ENCODE results near the gene SBF2. TPM values are rescaled to one million over a fixed set of nuclear protein-coding genes. Genes with fewer than 3 reads are reported as not detected.
A peak's percentile ranks its signal among the peaks of the same experiment; 100 is the strongest.
"Not testable (repeated sequence)": the region's sequence is repeated elsewhere in the genome, so short reads cannot be mapped to it uniquely, and the experiment has no call there.

Gene SBF2
- total and polyA plus RNA-seq, 4 donors: 50.3 to 74.2 (median 61.3) TPM

GRCh38 chr11:10092426-10092825 is 201.6 kb downstream of the SBF2 start:
- no peaks in the 10 kb centered on the region for H3K4me1 ChIP-seq (ENCODE audit: control insufficient read depth, insufficient read depth, low read length)
- no peak overlapping the region for H3K4me3 ChIP-seq (ENCODE audit: low read depth, low read length)
- peak in 1 of 6 donors; percentile 7 for DNase-seq (ENCODE audit: low read depth in 4 of 6, low spot score in 6 of 6)
- no peak overlapping the region for H3K27ac ChIP-seq (ENCODE audit: low read depth, low read length)
- no peaks in the 10 kb centered on the region for H3K27me3 ChIP-seq (ENCODE audit: control insufficient read depth, insufficient read depth, low read length)
- H3K36me3 ChIP-seq (ENCODE audit: control insufficient read depth, insufficient read depth, low read length): no peaks in the 10 kb centered on the region
- WGBS (ENCODE audit: insufficient coverage): no CpG with 5 or more reads among the region's 5 CpGs
- no peaks in the 10 kb centered on the region for H3K9me3 ChIP-seq (ENCODE audit: control insufficient read depth, insufficient read depth, low read length)

DNA sequence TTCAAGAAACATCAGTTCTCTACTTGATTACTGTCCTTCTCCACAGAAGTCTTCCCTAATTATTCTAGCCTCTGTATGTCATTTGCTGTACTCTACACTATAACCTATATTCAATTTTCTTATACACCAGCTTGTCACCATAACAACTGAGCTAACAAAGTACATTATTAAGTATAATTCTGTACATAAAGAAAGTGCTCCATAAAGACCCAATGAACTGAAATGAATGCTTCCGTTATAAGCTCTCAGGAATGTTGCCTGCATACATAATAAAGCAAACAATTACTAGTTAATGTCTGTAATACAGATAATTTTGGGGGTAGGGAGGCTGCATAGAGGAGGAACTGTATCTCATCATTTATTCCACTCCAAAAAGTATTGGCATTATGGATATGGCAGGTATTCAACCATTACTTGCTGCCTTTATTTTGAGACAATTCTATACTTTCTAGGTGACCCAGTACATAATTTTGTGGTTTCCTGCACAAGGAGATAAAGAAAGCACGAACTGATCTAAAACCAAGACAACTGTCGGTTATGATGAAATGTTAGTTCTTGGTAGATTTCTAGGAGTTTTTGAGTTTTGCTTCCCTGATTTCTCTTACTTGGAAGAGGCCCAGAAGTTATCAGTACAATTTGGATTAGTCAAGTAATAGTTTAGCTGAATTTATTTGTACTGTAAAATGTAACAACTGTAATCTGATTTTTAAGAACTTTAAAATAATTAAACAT is 202.5 kb downstream of the SBF2 start:
- 100% methylated on average over 1 of the region's 3 CpGs for WGBS (ENCODE audit: insufficient coverage)
- DNase-seq (ENCODE audit: low read depth in 4 of 6, low spot score in 6 of 6): no peak

DNA sequence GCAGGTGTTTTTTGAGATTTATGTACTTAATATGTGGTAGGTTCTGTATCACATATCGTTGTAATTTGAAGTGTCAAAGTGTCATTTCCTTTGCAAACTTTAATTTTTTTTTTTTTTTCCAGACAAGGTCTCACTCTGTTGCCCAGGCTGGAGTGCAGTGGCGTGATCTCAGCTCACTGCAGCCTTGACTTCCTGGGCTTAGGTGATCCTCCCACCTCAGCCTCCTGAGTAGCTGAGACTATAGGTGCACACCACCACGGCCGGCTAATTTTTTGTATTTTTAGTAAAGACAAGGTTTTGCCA is 206.1 kb downstream of the SBF2 start:
- not testable (repeated sequence) for H3K27ac ChIP-seq (ENCODE audit: low read depth, low read length); H3K27me3 ChIP-seq (ENCODE audit: control insufficient read depth, insufficient read depth, low read length); H3K36me3 ChIP-seq (ENCODE audit: control insufficient read depth, insufficient read depth, low read length); H3K4me1 ChIP-seq (ENCODE audit: control insufficient read depth, insufficient read depth, low read length); H3K9me3 ChIP-seq (ENCODE audit: control insufficient read depth, insufficient read depth, low read length); DNase-seq (ENCODE audit: low read depth in 4 of 6, low spot score in 6 of 6); H3K4me3 ChIP-seq (ENCODE audit: low read depth, low read length)
- 88% methylated on average over 2 of the region's 4 CpGs for WGBS (ENCODE audit: insufficient coverage)

More for the DNA sequence above, 202.5 kb downstream of the SBF2 start:
- Histone ChIP-seq H3K36me3 (ENCODE audit: control insufficient read depth, insufficient read depth, low read length) (no peaks in the 10 kb centered on the region), H3K27ac (ENCODE audit: low read depth, low read length) (no peak overlapping the region), H3K4me3 (ENCODE audit: low read depth, low read length) (no peak overlapping the region), H3K9me3 (ENCODE audit: control insufficient read depth, insufficient read depth, low read length) (no peaks in the 10 kb centered on the region), H3K27me3 (ENCODE audit: control insufficient read depth, insufficient read depth, low read length) (no peaks in the 10 kb centered on the region), H3K4me1 (ENCODE audit: control insufficient read depth, insufficient read depth, low read length) (no peaks in the 10 kb centered on the region)

DNA sequence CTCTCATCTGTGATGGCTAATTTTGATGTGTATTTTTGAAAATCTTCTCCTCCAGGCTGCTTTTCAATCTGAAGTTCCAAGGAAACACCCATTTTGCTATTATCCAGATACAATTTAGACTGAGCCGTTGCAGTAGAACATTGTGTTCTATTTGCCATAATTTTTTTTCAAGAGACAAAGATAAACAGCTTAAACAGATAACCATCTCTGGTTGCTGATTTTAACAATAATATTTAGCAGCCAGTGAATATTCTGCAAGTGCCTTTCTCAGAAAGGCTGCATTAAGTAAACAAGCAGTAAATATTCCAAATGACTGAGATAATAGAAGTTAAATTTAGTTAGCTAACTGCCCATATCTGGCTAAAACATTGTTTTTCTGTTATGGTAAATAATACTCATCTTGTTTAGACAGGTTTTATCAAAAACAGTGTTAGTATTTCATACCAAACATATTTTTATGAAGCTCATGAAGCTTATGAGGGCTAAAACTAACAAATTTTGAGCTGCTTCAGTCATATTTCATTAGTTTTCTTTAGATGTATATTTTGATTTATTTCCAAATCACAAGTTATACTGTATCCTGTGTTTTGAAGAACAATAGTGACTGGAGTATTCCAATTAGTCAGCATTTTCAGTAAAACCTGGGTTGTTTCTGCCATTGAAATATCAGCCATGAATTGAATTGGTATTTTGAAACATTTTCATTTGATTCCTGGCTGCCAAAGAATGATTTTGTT is 206.7 kb downstream of the SBF2 start:
- Histone ChIP-seq H3K27ac (ENCODE audit: low read depth, low read length) (no peak overlapping the region), H3K4me3 (ENCODE audit: low read depth, low read length) (no peak overlapping the region)
- 60% methylated on average over 1 of the region's 1 CpG for WGBS (ENCODE audit: insufficient coverage)

GRCh38 chr11:10080138-10080537 is 213.9 kb downstream of the SBF2 start:
- Histone ChIP-seq H3K27me3 (ENCODE audit: control insufficient read depth, insufficient read depth, low read length) (no peaks in the 10 kb centered on the region), H3K27ac (ENCODE audit: low read depth, low read length) (no peak overlapping the region), H3K4me1 (ENCODE audit: control insufficient read depth, insufficient read depth, low read length) (no peaks in the 10 kb centered on the region), H3K9me3 (ENCODE audit: control insufficient read depth, insufficient read depth, low read length) (peaks cover 2% of the 10 kb centered on the region), H3K4me3 (ENCODE audit: low read depth, low read length) (no peak overlapping the region), H3K36me3 (ENCODE audit: control insufficient read depth, insufficient read depth, low read length) (no peaks in the 10 kb centered on the region)
- no CpG with 5 or more reads among the region's 4 CpGs for WGBS (ENCODE audit: insufficient coverage)
- no peak for DNase-seq (ENCODE audit: low read depth in 4 of 6, low spot score in 6 of 6)

More for the DNA sequence above, 206.7 kb downstream of the SBF2 start:
- H3K4me1 ChIP-seq (ENCODE audit: control insufficient read depth, insufficient read depth, low read length): no peaks in the 10 kb centered on the region
- no peaks in the 10 kb centered on the region for H3K36me3 ChIP-seq (ENCODE audit: control insufficient read depth, insufficient read depth, low read length)
- no peak for DNase-seq (ENCODE audit: low read depth in 4 of 6, low spot score in 6 of 6)
- H3K27me3 ChIP-seq (ENCODE audit: control insufficient read depth, insufficient read depth, low read length): no peaks in the 10 kb centered on the region
- H3K9me3 ChIP-seq (ENCODE audit: control insufficient read depth, insufficient read depth, low read length): peaks cover 2% of the 10 kb centered on the region

DNA sequence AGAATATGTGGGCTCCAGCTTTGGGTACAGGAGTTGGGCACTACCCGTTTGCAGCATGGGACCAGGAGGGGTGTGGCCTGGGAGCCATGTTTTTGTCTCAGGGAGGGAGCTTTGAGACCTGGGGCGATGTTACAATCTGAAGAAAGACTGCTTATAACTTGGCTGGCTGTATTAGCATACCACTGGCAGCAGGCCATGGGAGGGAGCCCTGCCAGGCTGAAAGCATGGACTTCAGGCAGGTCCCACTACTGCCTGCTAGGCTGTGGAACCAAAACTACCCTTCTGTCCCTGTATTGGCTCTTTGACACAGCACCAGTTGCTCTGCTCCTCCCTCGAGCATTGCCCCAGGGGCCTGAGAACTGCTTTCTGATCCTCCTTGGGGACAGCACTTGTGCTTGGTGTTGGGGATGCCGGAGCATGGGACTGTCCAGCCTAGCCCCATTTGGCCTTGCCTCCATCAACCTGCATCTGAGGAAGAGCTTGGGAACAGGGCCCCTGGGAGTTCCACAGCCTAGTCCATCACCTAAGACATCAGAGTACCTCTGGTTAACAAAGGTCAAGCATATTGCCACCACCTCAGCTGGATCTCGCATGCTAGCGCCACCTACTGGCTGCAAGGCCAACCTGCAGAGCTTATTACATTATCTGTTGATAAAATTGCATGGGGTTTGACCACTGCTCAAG is 217.4 kb downstream of the SBF2 start:
- no peaks in the 10 kb centered on the region for H3K9me3 ChIP-seq (ENCODE audit: control insufficient read depth, insufficient read depth, low read length)
- H3K36me3 ChIP-seq (ENCODE audit: control insufficient read depth, insufficient read depth, low read length): no peaks in the 10 kb centered on the region
- no peak overlapping the region for H3K4me3 ChIP-seq (ENCODE audit: low read depth, low read length)
- H3K27ac ChIP-seq (ENCODE audit: low read depth, low read length): no peak overlapping the region
- WGBS (ENCODE audit: insufficient coverage): 28% methylated on average over 3 of the region's 6 CpGs
- H3K27me3 ChIP-seq (ENCODE audit: control insufficient read depth, insufficient read depth, low read length): no peaks in the 10 kb centered on the region
- DNase-seq (ENCODE audit: low read depth in 4 of 6, low spot score in 6 of 6): peak in 3 of 6 donors; percentile 2 to 61 (median 18)
- no peaks in the 10 kb centered on the region for H3K4me1 ChIP-seq (ENCODE audit: control insufficient read depth, insufficient read depth, low read length)

- no peaks in the 10 kb centered on the region for H3K4me1 ChIP-seq (ENCODE audit: control insufficient read depth, insufficient read depth, low read length)
- no peak for DNase-seq (ENCODE audit: low read depth in 4 of 6, low spot score in 6 of 6)
- H3K27me3 ChIP-seq (ENCODE audit: control insufficient read depth, insufficient read depth, low read length): no peaks in the 10 kb centered on the region
- H3K4me3 ChIP-seq (ENCODE audit: low read depth, low read length): no peak overlapping the region
- H3K36me3 ChIP-seq (ENCODE audit: control insufficient read depth, insufficient read depth, low read length): no peaks in the 10 kb centered on the region
- H3K27ac ChIP-seq (ENCODE audit: low read depth, low read length): no peak overlapping the region
- peaks cover 2% of the 10 kb centered on the region for H3K9me3 ChIP-seq (ENCODE audit: control insufficient read depth, insufficient read depth, low read length)
- WGBS (ENCODE audit: insufficient coverage): 100% methylated on average over 1 of the region's 2 CpGs
Measured at GRCh38 chr11:10075141-10075540, 218.9 kb downstream of the SBF2 start.

DNA sequence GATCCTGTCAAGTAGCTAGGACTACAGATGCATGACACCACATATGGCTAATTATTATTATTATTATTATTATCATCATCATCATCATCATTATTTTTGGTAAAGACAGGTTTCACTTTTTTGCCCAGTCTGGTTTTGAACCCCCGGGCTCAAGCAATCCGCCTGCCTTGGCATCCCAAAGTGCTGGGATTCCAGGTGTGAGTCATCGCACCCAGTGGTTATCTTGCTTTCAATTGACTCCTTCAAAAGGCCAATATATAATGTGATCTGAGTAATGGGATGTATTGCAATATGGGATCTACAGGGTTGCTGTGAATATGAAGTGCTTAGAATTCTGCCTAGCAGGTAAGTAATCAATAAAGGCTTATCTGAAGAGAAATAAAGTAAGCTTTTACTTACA is 221.2 kb downstream of the SBF2 start:
- Histone ChIP-seq H3K4me1 (ENCODE audit: control insufficient read depth, insufficient read depth, low read length) (no peaks in the 10 kb centered on the region), H3K36me3 (ENCODE audit: control insufficient read depth, insufficient read depth, low read length) (no peaks in the 10 kb centered on the region), H3K27me3 (ENCODE audit: control insufficient read depth, insufficient read depth, low read length) (no peaks in the 10 kb centered on the region), H3K4me3 (ENCODE audit: low read depth, low read length) (no peak overlapping the region), H3K9me3 (ENCODE audit: control insufficient read depth, insufficient read depth, low read length) (peaks cover 3% of the 10 kb centered on the region), H3K27ac (ENCODE audit: low read depth, low read length) (no peak overlapping the region)
- WGBS (ENCODE audit: insufficient coverage): no CpG with 5 or more reads among the region's 3 CpGs
- DNase-seq (ENCODE audit: low read depth in 4 of 6, low spot score in 6 of 6): no peak

GRCh38 chr11:10072142-10072541 is 221.9 kb downstream of the SBF2 start:
- H3K36me3 ChIP-seq (ENCODE audit: control insufficient read depth, insufficient read depth, low read length): no peaks in the 10 kb centered on the region
- H3K27ac ChIP-seq (ENCODE audit: low read depth, low read length): no peak overlapping the region
- DNase-seq (ENCODE audit: low read depth in 4 of 6, low spot score in 6 of 6): no peak
- H3K27me3 ChIP-seq (ENCODE audit: control insufficient read depth, insufficient read depth, low read length): no peaks in the 10 kb centered on the region
- peaks cover 3% of the 10 kb centered on the region for H3K9me3 ChIP-seq (ENCODE audit: control insufficient read depth, insufficient read depth, low read length)
- no peak overlapping the region for H3K4me3 ChIP-seq (ENCODE audit: low read depth, low read length)
- H3K4me1 ChIP-seq (ENCODE audit: control insufficient read depth, insufficient read depth, low read length): no peaks in the 10 kb centered on the region
- WGBS (ENCODE audit: insufficient coverage): no CpG with 5 or more reads among the region's 1 CpG

All from spinal cord (tissue), 10 donors.